GM12875 (cell line): ENCODE data around the gene TEC.

Experiments
- H3K4me3 ChIP-seq: one replicate; pipeline ENCODE4 v1.5.1; 2011; ENCODE audit warnings: low read depth, low read length, control low read depth
- CTCF ChIP-seq: IDR thresholded peaks from 2 replicates; pipeline ENCODE4 v1.5.1; 2011; ENCODE audit warnings: low read depth, mild to moderate bottlenecking, control low read depth, inconsistent platforms, low read length, moderate library complexity, borderline replicate concordance; ENCODE audit not compliant: insufficient read depth

The TEC gene

GRCh38 chr4:48255072-48255958 is 14.3 kb downstream of the TEC start:
- no peak for TF ChIP-seq CTCF
- no peak overlapping the region for H3K4me3 ChIP-seq

GRCh38 chr4:48254381-48255071 is 15.1 kb downstream of the TEC start:
- H3K4me3 ChIP-seq, result no peak overlapping the region
- TF ChIP-seq CTCF, result no peak

GRCh38 chr4:48252313-48252712 is 17.3 kb downstream of the TEC start:
- no peak overlapping the region for H3K4me3 ChIP-seq
- no peak for TF ChIP-seq CTCF

- no peak overlapping the region for H3K4me3 ChIP-seq
- TF ChIP-seq CTCF, result no peak
These were observed 18.7 kb downstream of the TEC start for GRCh38 chr4:48250980-48251379.

GRCh38 chr4:48250343-48250742 is 19.3 kb downstream of the TEC start:
- no peak overlapping the region for H3K4me3 ChIP-seq
- TF ChIP-seq CTCF, result no peak

GRCh38 chr4:48249378-48249777 is 20.3 kb downstream of the TEC start:
- TF ChIP-seq CTCF, result no peak
- H3K4me3 ChIP-seq, result no peak overlapping the region
